ENCODE data around the gene OCIAD1.
A peak's percentile ranks its signal among the peaks of the same experiment; 100 is the strongest.
"Not testable (repeated sequence)": the region's sequence is repeated elsewhere in the genome, so short reads cannot be mapped to it uniquely, and the experiment has no call there.

OCIAD1 gene

GRCh38 chr4:48821431-48821830 lies 9.5 kb upstream of the OCIAD1 start:
- DNase-seq (ENCODE audit: low spot score) = not testable (repeated sequence)

GRCh38 chr4:48827622-48828021 lies 3.3 kb upstream of the OCIAD1 start:
- no peak for DNase-seq (ENCODE audit: low spot score)

GRCh38 chr4:48831532-48832030 lies 693 bp downstream of the OCIAD1 start:
- DNase-seq (ENCODE audit: low spot score) = no peak

- no peak for DNase-seq (ENCODE audit: low spot score)
These were observed 1.7 kb downstream of the OCIAD1 start for GRCh38 chr4:48832571-48832970.

- DNase-seq (ENCODE audit: low spot score) = no peak
These were observed 5.8 kb downstream of the OCIAD1 start for GRCh38 chr4:48836658-48837057.

GRCh38 chr4:48841045-48841827 lies 10.3 kb downstream of the OCIAD1 start:
- no peak for DNase-seq (ENCODE audit: low spot score)

- DNase-seq (ENCODE audit: low spot score) = peak; percentile 24
These were observed 14.0 kb downstream of the OCIAD1 start for GRCh38 chr4:48844843-48845242.

GRCh38 chr4:48848799-48849198 lies 17.9 kb downstream of the OCIAD1 start:
- DNase-seq (ENCODE audit: low spot score) = not testable (repeated sequence)

- DNase-seq (ENCODE audit: low spot score) = no peak
These were observed 20.8 kb downstream of the OCIAD1 start for GRCh38 chr4:48851651-48852050.

- DNase-seq (ENCODE audit: low spot score) = no peak
These were observed 22.9 kb downstream of the OCIAD1 start for GRCh38 chr4:48853604-48854394.

GRCh38 chr4:48854395-48854683 lies 23.5 kb downstream of the OCIAD1 start:
- DNase-seq (ENCODE audit: low spot score) = no peak

GRCh38 chr4:48854982-48855381 lies 24.1 kb downstream of the OCIAD1 start:
- no peak for DNase-seq (ENCODE audit: low spot score)

- DNase-seq (ENCODE audit: low spot score) = no peak
These were observed 27.2 kb downstream of the OCIAD1 start for GRCh38 chr4:48858130-48858529.

GRCh38 chr4:48862038-48862437 lies 31.1 kb downstream of the OCIAD1 start:
- DNase-seq (ENCODE audit: low spot score) = no peak

- no peak for DNase-seq (ENCODE audit: low spot score)
These were observed 31.8 kb downstream of the OCIAD1 start for GRCh38 chr4:48862661-48863060.

- no peak for DNase-seq (ENCODE audit: low spot score)
These were observed 32.8 kb downstream of the OCIAD1 start for GRCh38 chr4:48863728-48864127.

- DNase-seq (ENCODE audit: low spot score) = not testable (repeated sequence)
These were observed 33.8 kb downstream of the OCIAD1 start for GRCh38 chr4:48864696-48865095.

GRCh38 chr4:48877827-48878535 lies 47.1 kb downstream of the OCIAD1 start:
- DNase-seq (ENCODE audit: low spot score) = peak; percentile 52

GRCh38 chr4:48879561-48880442 lies 48.9 kb downstream of the OCIAD1 start:
- DNase-seq (ENCODE audit: low spot score) = no peak

- not testable (repeated sequence) for DNase-seq (ENCODE audit: low spot score)
These were observed 50.8 kb downstream of the OCIAD1 start for GRCh38 chr4:48881646-48882045.

- not testable (repeated sequence) for DNase-seq (ENCODE audit: low spot score)
These were observed 58.9 kb downstream of the OCIAD1 start for GRCh38 chr4:48889750-48890149.
